Activated CD8-positive, alpha-beta memory T cell treated with anti-CD3 and anti-CD28 coated beads for 1 hour (primary cell): Measurements from ENCODE around the gene AUTS2.

ENCODE experiments used
- DNase-seq, 2 donors: peaks; one replicate each; pipeline ENCODE4 v3.0.0-alpha.2; 2020; ENCODE audit warnings: low read depth in 1 of 2; ENCODE audit errors: extremely low read depth in 1 of 2

The AUTS2 gene

DNA sequence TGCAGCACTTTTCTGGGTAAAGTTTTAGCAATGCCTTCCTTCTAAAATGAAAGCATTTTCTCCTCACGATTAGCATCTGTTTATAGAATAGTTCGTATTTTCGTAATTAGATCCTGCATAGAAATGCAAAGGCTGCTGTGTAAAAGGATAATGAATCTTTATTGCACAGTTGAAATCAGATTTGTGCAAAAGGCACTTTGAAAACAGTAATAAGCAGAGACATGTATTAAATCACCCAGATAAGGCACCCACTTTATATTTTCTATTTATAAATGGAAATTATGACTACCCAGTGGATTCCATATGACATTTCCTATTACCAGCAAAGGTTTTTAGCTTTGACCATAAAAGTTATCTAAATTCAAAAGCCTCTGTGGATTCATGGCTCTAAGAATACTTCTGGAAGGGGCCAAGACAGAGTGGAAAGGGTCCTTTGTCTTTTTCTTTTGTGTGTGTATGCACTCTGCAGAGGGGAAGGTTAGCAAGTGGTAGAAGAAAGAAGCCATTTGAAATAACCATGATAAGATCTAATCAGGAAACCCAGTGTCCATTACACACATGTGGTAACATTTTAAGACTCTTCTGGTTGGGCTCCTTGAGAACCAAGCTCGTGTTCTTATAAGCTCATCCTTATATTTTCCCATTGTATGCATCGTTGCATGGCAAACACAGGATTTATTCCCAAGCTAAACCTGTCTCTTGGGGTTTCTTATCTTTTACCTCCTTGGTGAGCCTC lies 612.1 kb downstream of the AUTS2 start:
- no peak for DNase-seq

DNA sequence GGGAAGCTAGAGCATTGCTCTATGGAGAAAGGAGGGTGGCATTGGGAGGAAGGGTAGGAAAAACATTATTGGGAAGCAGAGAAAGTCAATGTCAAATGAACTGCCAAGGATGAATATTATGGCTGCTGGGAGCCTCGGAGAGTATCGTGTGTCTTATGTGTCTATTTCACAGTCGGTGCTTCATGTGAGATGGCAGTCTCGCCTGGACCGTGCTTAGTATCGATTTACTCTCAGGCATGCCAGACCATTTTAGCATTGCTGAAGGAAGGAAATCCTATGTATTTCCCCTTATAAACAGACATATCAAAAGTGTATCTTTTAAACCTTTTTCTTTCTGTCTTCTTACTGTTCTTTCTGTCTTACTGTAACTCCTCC lies 612.6 kb downstream of the AUTS2 start:
- DNase-seq: no peak

DNA sequence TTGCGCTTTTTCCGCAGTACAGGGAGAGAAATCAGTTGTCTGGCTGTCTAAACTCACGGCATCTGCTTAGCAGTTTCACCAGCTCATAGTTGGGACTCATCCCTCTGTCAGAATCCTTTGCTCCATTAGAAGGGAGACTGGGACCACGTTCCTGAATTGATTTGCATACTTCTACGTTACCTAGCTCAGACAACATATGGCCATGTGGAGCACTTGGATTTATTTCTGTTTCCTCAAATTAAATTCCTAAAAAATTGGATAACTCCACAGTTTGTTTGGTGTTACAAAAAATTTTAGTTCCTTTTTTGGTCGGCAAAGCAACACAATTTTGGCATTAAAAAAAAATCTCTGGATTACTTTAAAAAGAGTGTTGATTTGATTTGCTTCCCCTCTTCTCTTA lies 614.0 kb downstream of the AUTS2 start:
- no peak for DNase-seq

DNA sequence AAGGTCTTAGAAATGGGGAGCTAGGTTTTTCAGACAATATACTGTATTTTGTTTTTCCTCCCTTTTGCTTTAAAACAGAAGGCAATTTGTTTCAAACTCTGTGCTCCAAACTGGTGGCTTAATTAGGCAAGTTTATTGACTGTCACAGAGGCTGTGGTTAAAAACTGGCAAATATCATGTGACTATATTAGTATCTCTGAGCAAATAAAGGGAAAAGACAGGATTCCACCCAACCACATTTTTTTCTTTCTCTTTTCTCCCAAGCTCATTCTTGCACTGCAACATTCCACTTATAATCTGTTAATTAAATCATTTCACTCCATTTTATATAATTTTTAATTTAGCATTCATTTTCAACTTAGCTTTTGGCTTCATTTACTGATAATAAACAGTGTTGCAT lies 615.8 kb downstream of the AUTS2 start:
- no peak for DNase-seq

DNA sequence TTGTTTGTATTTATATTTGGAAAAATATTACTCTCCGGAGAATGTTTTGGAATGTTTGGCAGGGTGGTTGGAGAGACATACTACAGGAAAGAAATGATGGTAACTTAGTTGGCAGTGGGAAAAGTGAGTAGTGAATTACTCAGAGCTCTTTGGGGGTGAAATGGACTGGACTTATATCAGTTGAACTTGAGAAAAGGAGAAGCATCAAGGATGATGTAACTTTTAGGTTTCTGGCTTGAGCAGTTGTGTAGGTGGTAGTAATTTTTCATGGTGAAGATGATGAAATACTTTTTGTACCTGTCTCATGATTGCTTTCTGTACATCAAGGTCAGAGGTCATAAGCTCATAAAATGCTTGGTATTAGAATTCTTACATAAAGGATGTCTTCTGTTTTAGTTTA lies 617.2 kb downstream of the AUTS2 start:
- DNase-seq: no peak

DNA sequence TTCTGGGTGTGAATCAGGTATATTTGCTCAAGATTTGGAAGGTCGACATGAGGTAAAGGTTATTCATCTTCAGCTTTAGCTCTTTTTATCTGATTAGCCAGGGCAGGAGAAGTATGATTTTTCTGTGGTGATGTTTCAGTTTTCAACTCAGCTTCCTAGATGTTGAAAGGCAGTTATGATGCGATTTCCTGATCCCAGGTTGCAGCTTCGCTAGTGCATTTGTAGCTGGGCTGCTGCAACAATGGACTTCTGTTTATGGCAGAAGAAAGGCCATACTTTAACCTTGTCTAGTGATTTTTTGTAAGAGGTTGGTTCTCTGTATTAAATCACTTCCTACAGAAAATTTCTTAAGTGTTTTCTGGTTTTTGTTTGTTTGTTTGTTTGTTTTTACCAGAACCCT lies 619.3 kb downstream of the AUTS2 start:
- no peak for DNase-seq

DNA sequence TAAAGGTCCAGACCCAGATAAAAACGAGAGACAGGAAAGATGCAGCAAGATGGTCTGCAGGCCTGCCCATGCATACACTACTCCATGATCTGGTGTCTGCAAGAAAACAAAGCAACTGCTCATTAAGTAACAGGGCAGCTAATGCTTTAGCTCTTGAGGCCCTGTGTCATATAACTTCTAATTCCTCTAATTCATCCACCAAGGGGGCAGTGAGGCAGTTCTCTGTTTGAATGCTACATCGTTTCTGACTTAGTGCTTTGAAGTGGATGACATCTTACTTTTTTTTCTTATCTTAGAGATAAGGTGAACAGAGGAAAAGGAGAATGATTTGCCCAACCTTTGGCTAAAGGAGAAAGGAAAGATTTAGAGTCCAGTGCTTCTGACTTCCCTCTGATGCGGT lies 619.7 kb downstream of the AUTS2 start:
- DNase-seq: no peak

DNA sequence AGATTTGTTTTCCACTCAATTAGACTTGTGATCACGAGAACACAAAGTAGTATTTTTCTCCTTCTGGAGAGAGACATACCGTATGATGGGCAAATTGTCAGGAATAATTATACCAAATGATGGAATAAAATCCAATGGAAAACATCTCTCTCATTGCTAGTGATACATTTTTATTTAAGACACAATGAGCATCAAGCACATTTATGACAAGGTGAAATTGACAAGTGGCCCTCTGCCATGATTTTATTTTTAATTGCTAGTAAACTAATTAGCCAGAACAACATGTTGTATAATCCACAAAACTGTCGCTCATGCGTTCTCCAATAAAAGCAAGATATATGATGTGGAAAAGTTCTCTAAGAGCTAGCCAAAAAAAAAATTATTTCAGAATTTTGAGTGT lies 620.8 kb downstream of the AUTS2 start:
- no peak for DNase-seq

DNA sequence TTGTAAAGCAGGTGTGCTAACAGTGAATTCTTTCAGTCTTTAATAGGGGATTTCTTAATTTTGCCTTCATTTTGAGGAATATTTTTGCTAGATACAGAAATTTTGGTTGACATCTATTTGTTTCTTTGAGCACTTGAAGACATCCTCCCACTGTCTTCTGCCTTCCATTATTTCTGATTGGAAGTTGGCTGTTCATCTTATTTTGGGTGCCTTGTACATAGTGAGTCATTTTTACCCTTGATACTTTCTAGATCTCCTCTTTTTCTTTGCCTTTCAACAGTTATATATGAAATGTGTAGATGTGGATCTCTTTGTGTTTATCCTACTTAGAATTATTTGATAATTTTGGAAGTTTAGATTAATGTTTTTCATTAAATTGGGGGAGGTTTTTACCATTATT lies 631.0 kb downstream of the AUTS2 start:
- no peak for DNase-seq

DNA sequence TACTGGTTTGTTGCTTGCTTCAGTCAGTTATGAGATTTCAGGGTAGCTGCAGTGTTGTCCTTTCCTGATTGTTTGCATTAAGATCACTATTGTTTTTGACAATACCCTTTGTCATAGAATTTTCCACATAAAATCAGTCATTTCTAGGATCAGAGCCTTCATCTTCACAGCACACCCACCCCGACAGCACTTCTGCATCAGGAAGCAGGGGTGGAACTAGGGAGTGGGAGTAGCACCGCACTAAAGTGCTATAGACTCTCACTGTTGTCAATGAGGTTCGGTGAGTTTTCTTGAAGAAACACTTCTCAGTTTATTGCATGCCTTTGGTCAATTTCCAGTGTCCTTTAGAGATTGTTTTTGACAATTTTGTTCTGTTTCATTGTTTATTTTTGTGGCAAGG lies 632.5 kb downstream of the AUTS2 start:
- DNase-seq: no peak

DNA sequence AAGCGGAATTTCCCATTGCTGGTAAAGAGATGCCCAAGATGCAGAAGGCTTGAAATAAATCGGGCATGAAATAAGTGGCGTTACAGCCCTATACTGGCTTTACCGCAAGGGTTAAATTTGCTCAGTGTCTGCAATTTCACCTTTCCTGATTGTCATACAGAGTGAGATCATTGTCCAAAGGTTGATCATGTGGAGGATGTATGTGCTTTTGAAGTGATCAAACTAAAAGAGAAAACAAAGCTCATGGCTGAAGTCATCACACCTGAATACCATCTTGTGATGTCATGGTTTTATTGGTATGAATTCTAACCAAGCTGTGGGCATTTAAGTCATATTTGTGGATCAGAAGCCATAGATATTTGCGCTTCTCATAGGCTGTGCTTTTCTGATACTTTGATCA lies 635.5 kb downstream of the AUTS2 start:
- no peak for DNase-seq

DNA sequence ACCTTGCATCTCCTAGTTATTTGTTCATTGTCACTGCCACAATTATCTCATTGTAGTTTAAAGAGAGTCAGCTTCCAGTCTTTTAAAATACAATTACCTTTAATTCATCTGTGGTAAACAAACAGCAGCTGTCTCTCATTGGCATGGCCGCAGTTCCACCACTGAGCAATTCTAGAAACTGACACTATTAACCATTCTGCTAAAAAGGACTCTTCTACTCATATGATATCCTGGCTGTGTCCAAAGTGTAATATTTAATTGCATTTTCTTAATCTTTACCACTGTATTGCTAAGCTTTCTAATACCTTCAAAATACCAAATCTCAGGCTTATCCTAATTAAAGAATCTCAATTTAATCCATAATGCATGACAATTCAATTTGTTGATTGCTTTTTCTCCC lies 639.0 kb downstream of the AUTS2 start:
- DNase-seq: no peak

DNA sequence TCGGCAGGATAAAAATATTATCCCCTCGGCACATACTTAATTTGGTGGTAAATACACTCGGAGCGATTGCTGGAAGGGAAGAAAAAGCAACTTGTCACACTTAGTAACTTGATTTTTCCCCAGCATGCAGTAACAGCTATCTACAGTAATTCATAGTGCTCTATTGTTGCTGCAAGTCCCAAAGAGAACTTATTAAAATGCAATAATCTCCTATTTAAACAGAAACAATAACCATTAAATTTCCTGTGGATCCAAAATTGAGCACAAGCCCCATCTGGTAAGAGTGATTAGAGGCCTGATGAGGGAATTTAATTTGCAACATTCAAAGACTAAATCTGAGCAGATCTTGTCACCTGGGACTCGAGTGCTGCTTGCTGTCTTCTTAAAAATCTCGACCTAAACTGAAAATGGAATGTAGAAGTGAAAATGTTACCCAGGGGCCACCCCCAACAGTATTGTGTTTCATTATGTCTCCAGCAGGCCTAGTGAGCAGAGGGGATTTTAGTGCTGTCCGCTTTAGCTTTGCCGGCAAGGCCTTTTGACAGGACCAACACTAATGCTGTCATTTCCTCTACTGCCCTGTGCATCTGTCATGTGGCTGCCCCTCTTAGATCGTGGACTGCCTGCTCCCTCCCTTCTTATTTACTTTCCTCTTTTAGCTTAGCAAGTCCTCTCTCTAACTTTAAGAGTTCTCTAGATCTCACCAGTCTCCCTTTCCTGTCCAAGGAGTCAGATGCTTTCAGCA lies 639.7 kb downstream of the AUTS2 start:
- no peak for DNase-seq

DNA sequence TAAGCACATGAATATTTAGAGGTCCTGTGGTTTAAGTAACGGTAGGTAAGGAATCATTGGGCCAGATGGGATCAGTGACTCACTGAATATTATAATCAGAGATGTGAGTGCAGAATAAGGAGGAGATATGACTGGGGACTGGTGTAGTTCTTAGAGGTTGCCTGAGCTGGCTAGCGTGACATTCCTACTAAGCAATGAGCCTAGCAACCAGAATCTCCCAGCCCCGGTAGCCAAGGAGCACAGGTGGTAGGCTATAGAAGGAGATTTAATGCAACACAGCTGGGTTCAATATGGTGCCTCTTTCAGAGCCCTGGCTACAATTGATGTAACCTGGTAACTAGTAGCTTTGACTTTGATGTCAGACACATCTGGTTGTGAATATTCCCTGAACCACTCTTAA lies 641.6 kb downstream of the AUTS2 start:
- no peak for DNase-seq

DNA sequence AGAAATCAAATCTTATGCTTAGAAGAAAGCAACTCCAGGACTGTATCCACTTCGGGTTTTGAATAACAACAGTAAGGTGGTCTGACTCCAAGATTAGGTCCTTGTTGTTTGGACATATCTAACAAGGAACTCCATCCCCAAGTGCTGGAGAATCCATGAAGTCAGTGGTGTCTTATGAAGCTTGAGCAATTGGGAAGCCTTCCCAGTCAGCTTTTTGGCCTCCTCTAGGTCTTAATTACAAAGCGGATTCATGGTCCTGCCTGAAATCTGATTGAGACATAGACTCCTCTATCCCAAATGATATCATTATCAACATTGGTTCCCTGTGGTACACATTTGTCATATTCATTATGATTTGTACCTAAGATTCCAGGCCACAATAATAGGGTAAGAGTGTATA lies 642.6 kb downstream of the AUTS2 start:
- DNase-seq: no peak

DNA sequence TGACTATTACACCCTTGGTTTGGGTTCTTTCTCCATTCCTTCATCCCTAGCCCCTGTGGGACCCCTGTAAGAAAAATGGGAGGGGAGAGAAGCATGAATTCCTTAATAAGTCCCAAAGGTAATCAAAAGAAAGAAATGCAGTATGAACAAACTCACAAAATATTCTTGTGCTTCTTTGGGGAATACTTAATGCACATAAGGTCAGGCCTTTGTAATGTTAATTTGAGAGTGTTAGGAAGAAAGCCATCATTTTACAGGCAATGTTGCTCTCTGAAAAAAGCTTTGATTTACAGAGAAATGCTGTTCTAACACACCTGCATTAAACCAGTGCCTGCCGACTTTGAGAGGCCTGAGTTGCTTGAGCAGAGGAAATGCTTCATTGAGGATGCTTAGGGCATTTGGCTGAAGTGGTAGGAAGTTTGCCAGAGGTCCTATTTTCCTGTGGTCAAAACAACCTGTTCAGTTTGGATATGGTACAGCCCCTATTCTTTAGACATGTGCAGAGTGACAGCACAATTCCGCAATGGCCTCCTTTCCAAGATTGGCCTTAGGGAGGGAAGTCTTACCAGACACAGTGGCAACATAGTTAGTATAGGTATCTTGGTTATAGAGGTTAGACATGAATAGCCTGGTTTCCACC lies 643.4 kb downstream of the AUTS2 start:
- no peak for DNase-seq

DNA sequence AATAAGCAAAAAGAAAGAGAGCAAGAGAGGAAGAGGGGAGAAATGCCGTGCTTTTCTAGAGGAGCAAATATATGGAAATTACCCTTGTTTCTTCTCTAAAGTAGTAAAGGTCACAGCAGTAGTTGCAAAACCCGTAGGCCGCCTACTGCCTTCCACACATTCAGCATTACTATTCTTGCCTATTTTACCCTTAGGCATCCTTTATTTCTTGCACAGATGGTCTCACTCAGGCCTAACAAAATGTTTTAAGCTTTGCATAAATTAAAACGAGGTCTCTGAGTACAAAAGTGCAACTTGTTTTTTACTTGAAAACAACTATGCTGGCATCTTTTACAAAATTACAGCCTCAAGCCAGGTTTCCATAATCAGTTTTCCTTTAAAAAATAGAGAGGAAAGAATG lies 644.6 kb downstream of the AUTS2 start:
- DNase-seq: no peak

DNA sequence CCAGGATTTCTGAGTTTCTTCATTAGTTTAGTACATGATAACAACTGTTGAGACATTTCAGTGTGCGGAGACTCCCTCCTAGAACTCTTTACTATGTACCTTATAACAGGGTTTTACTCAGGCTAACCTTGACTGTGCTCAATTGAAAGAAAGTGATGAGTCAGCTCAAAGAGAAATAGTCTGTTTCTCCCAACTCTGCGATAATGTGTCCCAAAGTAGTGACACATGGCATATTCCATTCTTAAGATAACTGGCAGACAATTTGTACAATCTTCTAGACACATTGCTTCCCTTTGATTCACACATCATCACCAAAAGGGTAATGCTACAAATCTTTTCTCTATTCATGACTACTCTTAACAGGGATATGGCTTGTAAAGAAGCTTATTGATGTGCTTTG lies 645.2 kb downstream of the AUTS2 start:
- no peak for DNase-seq

DNA sequence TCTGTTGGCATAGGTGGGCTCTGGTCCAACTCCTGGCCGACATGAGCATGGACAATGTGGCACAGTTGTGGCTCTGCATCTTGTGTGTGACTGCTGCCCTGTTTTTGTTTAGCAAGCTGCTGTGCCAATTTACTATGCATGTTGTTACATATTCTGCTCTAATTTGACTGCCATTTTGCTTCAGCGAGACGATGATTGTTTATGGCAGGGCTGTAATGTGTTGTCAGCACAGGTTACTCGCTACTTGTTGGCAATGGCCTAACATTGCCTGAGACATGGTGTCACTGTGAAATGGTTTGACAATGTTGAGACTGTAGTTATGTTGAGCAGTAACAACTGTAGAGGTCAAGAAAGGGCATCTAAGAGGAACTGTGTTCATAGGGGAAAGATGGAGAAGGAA lies 659.6 kb downstream of the AUTS2 start:
- DNase-seq: no peak

DNA sequence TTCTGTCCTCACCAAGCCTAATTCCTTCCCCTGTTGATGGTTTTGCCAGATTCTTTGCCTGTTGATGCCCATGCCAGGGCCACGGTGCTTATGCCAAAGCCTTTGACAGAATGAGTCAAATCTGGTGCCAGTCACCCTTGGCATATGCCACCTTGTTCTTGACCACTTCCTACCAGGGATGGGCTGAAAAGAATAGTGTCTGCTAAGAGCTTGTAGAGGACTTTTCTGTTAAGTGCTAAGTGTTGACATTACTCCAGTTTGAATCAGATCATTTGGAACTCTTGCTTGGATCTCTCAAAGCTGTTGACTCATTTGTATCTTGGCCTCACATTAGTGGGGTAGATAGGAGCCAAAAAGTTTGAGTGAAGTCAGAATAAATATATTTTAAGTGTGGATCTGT lies 661.2 kb downstream of the AUTS2 start:
- no peak for DNase-seq

DNA sequence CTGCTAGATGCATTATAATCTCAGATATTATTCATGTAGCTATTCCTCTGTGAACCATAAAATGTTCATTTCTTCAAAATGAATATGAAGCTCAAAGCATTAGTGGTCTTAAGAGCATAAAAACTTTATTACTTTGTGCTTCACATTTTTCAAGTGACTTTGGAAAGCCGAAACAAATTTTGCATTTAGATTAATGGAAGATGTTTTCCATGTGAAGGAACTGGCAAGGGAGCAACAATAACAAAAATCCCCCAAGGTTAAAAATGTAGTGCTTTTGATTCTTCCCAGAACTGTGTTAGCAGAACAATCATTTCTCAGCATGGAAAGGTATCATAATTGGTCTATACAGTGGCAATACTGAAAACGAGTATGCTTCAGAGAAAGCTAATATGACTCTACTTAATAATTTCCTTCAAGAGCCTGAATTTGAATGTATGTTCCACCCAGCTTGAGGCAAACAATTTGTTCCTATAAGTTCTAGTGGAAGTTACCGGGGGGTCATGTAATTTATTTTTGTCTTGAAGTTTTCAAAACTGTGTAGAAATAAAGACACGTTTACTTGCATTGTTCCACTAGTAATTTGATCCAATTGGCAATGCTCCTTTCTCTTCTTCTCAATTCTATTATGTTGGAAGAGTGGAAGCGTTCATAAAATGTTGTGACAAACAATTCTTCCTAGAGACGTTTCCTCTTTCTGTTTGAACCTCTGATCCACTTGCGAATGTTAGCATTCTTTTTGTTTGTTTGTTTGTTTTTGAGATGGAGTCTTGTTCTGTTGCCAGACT lies 665.4 kb downstream of the AUTS2 start:
- DNase-seq: no peak

DNA sequence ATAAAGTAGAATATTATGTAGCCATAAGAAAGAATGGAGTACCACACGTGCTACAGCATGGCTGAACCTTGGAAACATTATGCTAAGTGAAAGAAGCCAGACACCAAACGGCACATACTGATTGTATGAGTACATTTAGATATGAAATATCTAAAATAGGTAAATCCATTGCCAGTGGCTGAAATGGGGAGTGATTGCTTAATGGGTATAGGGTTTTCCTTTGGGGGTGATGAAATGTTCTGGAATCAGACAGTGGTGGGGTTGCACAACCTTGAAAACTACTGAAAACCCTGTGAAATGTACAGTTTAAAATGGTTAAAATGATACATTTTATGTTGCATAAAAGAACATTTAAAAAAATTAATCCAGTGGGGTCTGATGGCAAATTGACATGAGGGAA lies 667.9 kb downstream of the AUTS2 start:
- DNase-seq: no peak
